ENCODE results near the gene SEC14L5. TPM values are rescaled to one million over a fixed set of nuclear protein-coding genes. Genes with fewer than 3 reads are reported as not detected.

SEC14L5 gene
- total and polyA plus RNA-seq, 2 experiments from 2014 or later, result 2.6 to 5.9 TPM

GRCh38 chr16:5012887-5013286, 54.8 kb downstream of the SEC14L5 start (continued):
- TF ChIP-seq ZNF462 (CRISPR knock-in tag; IDR thresholded peaks at IDR 0.05), result no peak
- TF ChIP-seq JUNB (IDR thresholded peaks at IDR 0.05; ENCODE audit: unreplicated experiment), result no peak
- no peak for TF ChIP-seq ZNF331 (CRISPR knock-in tag; IDR thresholded peaks at IDR 0.05; ENCODE audit: low read depth)
- TF ChIP-seq, protein P1, sequence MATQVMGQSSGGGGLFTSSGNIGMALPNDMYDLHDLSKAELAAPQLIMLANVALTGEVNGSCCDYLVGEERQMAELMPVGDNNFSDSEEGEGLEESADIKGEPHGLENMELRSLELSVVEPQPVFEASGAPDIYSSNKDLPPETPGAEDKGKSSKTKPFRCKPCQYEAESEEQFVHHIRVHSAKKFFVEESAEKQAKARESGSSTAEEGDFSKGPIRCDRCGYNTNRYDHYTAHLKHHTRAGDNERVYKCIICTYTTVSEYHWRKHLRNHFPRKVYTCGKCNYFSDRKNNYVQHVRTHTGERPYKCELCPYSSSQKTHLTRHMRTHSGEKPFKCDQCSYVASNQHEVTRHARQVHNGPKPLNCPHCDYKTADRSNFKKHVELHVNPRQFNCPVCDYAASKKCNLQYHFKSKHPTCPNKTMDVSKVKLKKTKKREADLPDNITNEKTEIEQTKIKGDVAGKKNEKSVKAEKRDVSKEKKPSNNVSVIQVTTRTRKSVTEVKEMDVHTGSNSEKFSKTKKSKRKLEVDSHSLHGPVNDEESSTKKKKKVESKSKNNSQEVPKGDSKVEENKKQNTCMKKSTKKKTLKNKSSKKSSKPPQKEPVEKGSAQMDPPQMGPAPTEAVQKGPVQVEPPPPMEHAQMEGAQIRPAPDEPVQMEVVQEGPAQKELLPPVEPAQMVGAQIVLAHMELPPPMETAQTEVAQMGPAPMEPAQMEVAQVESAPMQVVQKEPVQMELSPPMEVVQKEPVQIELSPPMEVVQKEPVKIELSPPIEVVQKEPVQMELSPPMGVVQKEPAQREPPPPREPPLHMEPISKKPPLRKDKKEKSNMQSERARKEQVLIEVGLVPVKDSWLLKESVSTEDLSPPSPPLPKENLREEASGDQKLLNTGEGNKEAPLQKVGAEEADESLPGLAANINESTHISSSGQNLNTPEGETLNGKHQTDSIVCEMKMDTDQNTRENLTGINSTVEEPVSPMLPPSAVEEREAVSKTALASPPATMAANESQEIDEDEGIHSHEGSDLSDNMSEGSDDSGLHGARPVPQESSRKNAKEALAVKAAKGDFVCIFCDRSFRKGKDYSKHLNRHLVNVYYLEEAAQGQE (IDR thresholded peaks at IDR 0.05; ENCODE audit: unreplicated experiment), result no peak
- TF ChIP-seq CREB1 (CRISPR knock-in tag; IDR thresholded peaks at IDR 0.05; ENCODE audit: low read depth), result no peak
- TF ChIP-seq EZH2phosphoT487 (IDR thresholded peaks at IDR 0.05; ENCODE audit: unreplicated experiment), result no peak

DNA sequence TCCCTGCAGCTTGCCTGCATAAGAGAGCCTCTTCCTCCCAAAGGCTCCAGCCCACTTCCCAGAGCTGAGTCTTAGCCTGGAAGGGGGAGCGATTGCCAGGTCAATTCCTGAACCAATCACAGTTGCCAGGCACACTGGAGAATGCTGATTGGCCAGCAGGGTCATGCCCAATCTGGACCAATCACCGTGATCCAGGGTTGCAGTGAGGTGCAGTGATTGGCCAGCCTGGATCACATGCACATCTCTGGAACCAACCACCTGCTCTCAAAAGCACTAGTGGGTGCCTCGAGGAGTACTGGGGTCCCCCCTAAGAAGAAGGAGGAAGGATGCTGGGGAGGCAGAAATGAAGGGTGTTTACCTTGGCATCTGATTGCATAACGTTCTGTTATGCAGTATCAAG, 57.2 kb downstream of the SEC14L5 start:
- H3K27me3 ChIP-seq (ENCODE audit: insufficient read depth), result no peaks in the 10 kb centered on the region
- peaks cover 3% of the 10 kb centered on the region for H3K27me3 Mint-ChIP-seq (ENCODE audit: insufficient read depth, low read depth, poor library complexity)
- DNase-seq (ENCODE audit: low spot score) (no peak), ATAC-seq (no peak; the same call in 2 of the 3 replicates)
- H3K4me1 ChIP-seq (ENCODE audit: insufficient read depth), result no peaks in the 10 kb centered on the region
- no peak overlapping the region for H3K27ac ChIP-seq (ENCODE audit: low read depth)
- H2AFZ ChIP-seq, result no peak overlapping the region
- no peaks in the 10 kb centered on the region for H4K20me1 ChIP-seq (replicated peaks; ENCODE audit: insufficient read depth)
- H3K27ac Mint-ChIP-seq, result no peak overlapping the region
- H3K4me3 Mint-ChIP-seq, result no peak overlapping the region
- H3K4me3 ChIP-seq, result no peak overlapping the region
- no peaks in the 10 kb centered on the region for H3K36me3 ChIP-seq (ENCODE audit: insufficient read depth)
- H3K9me3 Mint-ChIP-seq, result no peaks in the 10 kb centered on the region
- no peaks in the 10 kb centered on the region for H3K9me2 ChIP-seq (ENCODE audit: insufficient read depth)
- H3K79me2 ChIP-seq (replicated peaks; ENCODE audit: insufficient read depth), result no peaks in the 10 kb centered on the region
- H3F3A ChIP-seq (replicated peaks; ENCODE audit: low read depth), result no peaks in the 10 kb centered on the region
- no peaks in the 10 kb centered on the region for H3K4me1 Mint-ChIP-seq
- H3K36me3 Mint-ChIP-seq (ENCODE audit: low read depth), result no peaks in the 10 kb centered on the region; the same call in 2 of the 3 replicates
- H3K4me2 ChIP-seq, result no peak overlapping the region
- TF ChIP-seq ZNF114 (CRISPR knock-in tag; IDR thresholded peaks at IDR 0.05), result no peak
- no peak for TF ChIP-seq CREB1 (CRISPR knock-in tag; IDR thresholded peaks at IDR 0.05; ENCODE audit: low read depth)
- no peak for TF ChIP-seq EZH2phosphoT487 (IDR thresholded peaks at IDR 0.05; ENCODE audit: unreplicated experiment)
- TF ChIP-seq ZNF331 (CRISPR knock-in tag; IDR thresholded peaks at IDR 0.05; ENCODE audit: low read depth), result no peak
- TF ChIP-seq, protein P2, sequence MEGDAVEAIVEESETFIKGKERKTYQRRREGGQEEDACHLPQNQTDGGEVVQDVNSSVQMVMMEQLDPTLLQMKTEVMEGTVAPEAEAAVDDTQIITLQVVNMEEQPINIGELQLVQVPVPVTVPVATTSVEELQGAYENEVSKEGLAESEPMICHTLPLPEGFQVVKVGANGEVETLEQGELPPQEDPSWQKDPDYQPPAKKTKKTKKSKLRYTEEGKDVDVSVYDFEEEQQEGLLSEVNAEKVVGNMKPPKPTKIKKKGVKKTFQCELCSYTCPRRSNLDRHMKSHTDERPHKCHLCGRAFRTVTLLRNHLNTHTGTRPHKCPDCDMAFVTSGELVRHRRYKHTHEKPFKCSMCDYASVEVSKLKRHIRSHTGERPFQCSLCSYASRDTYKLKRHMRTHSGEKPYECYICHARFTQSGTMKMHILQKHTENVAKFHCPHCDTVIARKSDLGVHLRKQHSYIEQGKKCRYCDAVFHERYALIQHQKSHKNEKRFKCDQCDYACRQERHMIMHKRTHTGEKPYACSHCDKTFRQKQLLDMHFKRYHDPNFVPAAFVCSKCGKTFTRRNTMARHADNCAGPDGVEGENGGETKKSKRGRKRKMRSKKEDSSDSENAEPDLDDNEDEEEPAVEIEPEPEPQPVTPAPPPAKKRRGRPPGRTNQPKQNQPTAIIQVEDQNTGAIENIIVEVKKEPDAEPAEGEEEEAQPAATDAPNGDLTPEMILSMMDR (conservative IDR thresholded peaks at IDR 0.05; ENCODE audit: low read depth in 2 of 2), result no peak
- no peak for TF ChIP-seq POLR2AphosphoS5 (IDR thresholded peaks at IDR 0.05; ENCODE audit: low read depth)
- no peak for TF ChIP-seq JUNB (IDR thresholded peaks at IDR 0.05; ENCODE audit: unreplicated experiment)
- no peak for TF ChIP-seq NANOG (IDR thresholded peaks at IDR 0.05; ENCODE audit: borderline replicate concordance)
- TF ChIP-seq EZH2 (IDR thresholded peaks at IDR 0.05; ENCODE audit: low read depth, unreplicated experiment), result no peak
- TF ChIP-seq ETS1 (IDR thresholded peaks at IDR 0.05), result no peak
